Stimulated activated naive CD4-positive, alpha-beta T cell treated with Interleukin-2 at 50 U/mL for 16 hours (primary cell): ENCODE data around the gene RAG2.

Experiments
- DNase-seq: peaks from one replicate; lab custom pipeline; 2025; lab: John Stamatoyannopoulos, UW

RAG2 gene

GRCh38 chr11:36550385-36551115, 47.5 kb downstream of the RAG2 start:
- no peak for DNase-seq
